Mesodermal cell (in vitro differentiated cells): ENCODE results near the gene NSUN7.
A peak's percentile ranks its signal among the peaks of the same experiment; 100 is the strongest.

Experiments
- H3K27ac ChIP-seq: 2 replicates; pipeline ENCODE4 v1.7.0; 2013; ENCODE audit warnings: mild to moderate bottlenecking, low read depth, low read length, moderate library complexity; ENCODE audit not compliant: severe bottlenecking
- H3K36me3 ChIP-seq: 2 replicates; pipeline ENCODE4 v1.7.1; 2013; ENCODE audit warnings: mild to moderate bottlenecking, low read length, moderate library complexity; ENCODE audit not compliant: control insufficient read depth, insufficient read depth
- H3K4me1 ChIP-seq: one replicate; pipeline ENCODE4 v1.7.1; 2013; ENCODE audit warnings: mild to moderate bottlenecking, low read length; ENCODE audit not compliant: insufficient read depth, control insufficient read depth, poor library complexity, severe bottlenecking
- H3K4me3 ChIP-seq: 2 replicates; pipeline ENCODE4 v1.7.0; 2013; ENCODE audit warnings: low read length, control low read depth, mild to moderate bottlenecking; ENCODE audit not compliant: insufficient read depth, poor library complexity, severe bottlenecking; ENCODE audit errors: extremely low read depth
- H3K9me3 ChIP-seq: 2 replicates; pipeline ENCODE4 v1.7.1; 2013; ENCODE audit warnings: mild to moderate bottlenecking, low read length, moderate library complexity; ENCODE audit not compliant: control insufficient read depth
- WGBS, 2 experiments: methylation state at CpG; one replicate each; pipeline ENCODE4 v1.1.5; 2013; ENCODE audit warnings: missing lambda C conversion rate in 2 of 2; ENCODE audit not compliant: insufficient coverage in 2 of 2; 5-methylcytosine and 5-hydroxymethylcytosine counted together

The NSUN7 gene

GRCh38 chr4:40831146-40831907 is 81.6 kb downstream of the NSUN7 start:
- 92 to 94% methylated on average over 16 to 17 of the region's 18 CpGs for WGBS, 2 experiments
- no peak overlapping the region for H3K4me3 ChIP-seq
- H3K36me3 ChIP-seq, result no peaks in the 10 kb centered on the region
- H3K4me1 ChIP-seq, result no peaks in the 10 kb centered on the region
- no peak overlapping the region for H3K27ac ChIP-seq
- H3K9me3 ChIP-seq, result no peaks in the 10 kb centered on the region

GRCh38 chr4:40832175-40832574 is 82.4 kb downstream of the NSUN7 start:
- Histone ChIP-seq H3K27ac (no peak overlapping the region), H3K9me3 (no peaks in the 10 kb centered on the region), H3K36me3 (peaks cover 2% of the 10 kb centered on the region), H3K4me1 (no peaks in the 10 kb centered on the region), H3K4me3 (no peak overlapping the region)
- WGBS, 2 experiments, result 91 to 93% methylated on average over 8 to 10 of the region's 11 CpGs

GRCh38 chr4:40833212-40833611 is 83.5 kb downstream of the NSUN7 start:
- 89 to 98% methylated on average over 11 of the region's 11 CpGs for WGBS, 2 experiments

GRCh38 chr4:40837094-40837870 is 87.5 kb downstream of the NSUN7 start:
- no peak overlapping the region for H3K27ac ChIP-seq
- no peaks in the 10 kb centered on the region for H3K9me3 ChIP-seq
- peaks cover 3% of the 10 kb centered on the region for H3K36me3 ChIP-seq
- H3K4me3 ChIP-seq, result no peak overlapping the region
- 95% methylated on average over 14 to 16 of the region's 16 CpGs for WGBS, 2 experiments
- H3K4me1 ChIP-seq, result peaks cover 5% of the 10 kb centered on the region

More at GRCh38 chr4:40833212-40833611, 83.5 kb downstream of the NSUN7 start:
- Histone ChIP-seq H3K4me1 (no peaks in the 10 kb centered on the region), H3K4me3 (no peak overlapping the region), H3K27ac (no peak overlapping the region), H3K36me3 (peaks cover 3% of the 10 kb centered on the region), H3K9me3 (no peaks in the 10 kb centered on the region)

- H3K4me1 ChIP-seq, result peaks cover 5% of the 10 kb centered on the region
- no peak overlapping the region for H3K4me3 ChIP-seq
- H3K27ac ChIP-seq, result no peak overlapping the region
- peaks cover 3% of the 10 kb centered on the region for H3K36me3 ChIP-seq
- 71 to 84% methylated on average over 1 to 2 of the region's 4 CpGs for WGBS, 2 experiments
- no peaks in the 10 kb centered on the region for H3K9me3 ChIP-seq
These were observed 89.0 kb downstream of the NSUN7 start for GRCh38 chr4:40838742-40839141.

GRCh38 chr4:40840255-40840984 is 90.7 kb downstream of the NSUN7 start:
- Histone ChIP-seq H3K4me1 (peaks cover 5% of the 10 kb centered on the region), H3K27ac (no peak overlapping the region), H3K4me3 (no peak overlapping the region), H3K9me3 (no peaks in the 10 kb centered on the region), H3K36me3 (peaks cover 3% of the 10 kb centered on the region)
- WGBS, 2 experiments, result 84 to 87% methylated on average over 8 of the region's 10 CpGs

- Histone ChIP-seq H3K36me3 (peaks cover 3% of the 10 kb centered on the region), H3K9me3 (no peaks in the 10 kb centered on the region), H3K27ac (peak overlapping the region; percentile 54), H3K4me3 (no peak overlapping the region), H3K4me1 (peaks cover 5% of the 10 kb centered on the region)
- 27 to 55% methylated on average over 2 to 4 of the region's 7 CpGs for WGBS, 2 experiments
These were observed 91.3 kb downstream of the NSUN7 start for GRCh38 chr4:40840985-40841571.

GRCh38 chr4:40842318-40842717 is 92.6 kb downstream of the NSUN7 start:
- 88 to 95% methylated on average over 9 to 13 of the region's 13 CpGs for WGBS, 2 experiments
- Histone ChIP-seq H3K36me3 (no peaks in the 10 kb centered on the region), H3K27ac (no peak overlapping the region), H3K9me3 (no peaks in the 10 kb centered on the region), H3K4me3 (no peak overlapping the region), H3K4me1 (peaks cover 5% of the 10 kb centered on the region)

- Histone ChIP-seq H3K9me3 (no peaks in the 10 kb centered on the region), H3K4me1 (peaks cover 7% of the 10 kb centered on the region), H3K27ac (no peak overlapping the region), H3K4me3 (no peak overlapping the region), H3K36me3 (no peaks in the 10 kb centered on the region)
- 84% methylated on average over 11 to 12 of the region's 14 CpGs for WGBS, 2 experiments
These were observed 93.1 kb downstream of the NSUN7 start for GRCh38 chr4:40842725-40843423.

GRCh38 chr4:40843696-40844095 is 93.9 kb downstream of the NSUN7 start:
- Histone ChIP-seq H3K4me3 (no peak overlapping the region), H3K9me3 (no peaks in the 10 kb centered on the region), H3K36me3 (no peaks in the 10 kb centered on the region), H3K4me1 (peaks cover 10% of the 10 kb centered on the region), H3K27ac (no peak overlapping the region)
- WGBS, 2 experiments, result 100% methylated on average over 1 of the region's 1 CpG; no CpG with 5 or more reads in 1 of the 2 experiments
